Measurements from ENCODE around the gene LEP. TPM values are rescaled to one million over a fixed set of nuclear protein-coding genes. Genes with fewer than 3 reads are reported as not detected.

Gene LEP
- under 0.01 and 0.16 TPM in 2 replicates for total RNA-seq

DNA sequence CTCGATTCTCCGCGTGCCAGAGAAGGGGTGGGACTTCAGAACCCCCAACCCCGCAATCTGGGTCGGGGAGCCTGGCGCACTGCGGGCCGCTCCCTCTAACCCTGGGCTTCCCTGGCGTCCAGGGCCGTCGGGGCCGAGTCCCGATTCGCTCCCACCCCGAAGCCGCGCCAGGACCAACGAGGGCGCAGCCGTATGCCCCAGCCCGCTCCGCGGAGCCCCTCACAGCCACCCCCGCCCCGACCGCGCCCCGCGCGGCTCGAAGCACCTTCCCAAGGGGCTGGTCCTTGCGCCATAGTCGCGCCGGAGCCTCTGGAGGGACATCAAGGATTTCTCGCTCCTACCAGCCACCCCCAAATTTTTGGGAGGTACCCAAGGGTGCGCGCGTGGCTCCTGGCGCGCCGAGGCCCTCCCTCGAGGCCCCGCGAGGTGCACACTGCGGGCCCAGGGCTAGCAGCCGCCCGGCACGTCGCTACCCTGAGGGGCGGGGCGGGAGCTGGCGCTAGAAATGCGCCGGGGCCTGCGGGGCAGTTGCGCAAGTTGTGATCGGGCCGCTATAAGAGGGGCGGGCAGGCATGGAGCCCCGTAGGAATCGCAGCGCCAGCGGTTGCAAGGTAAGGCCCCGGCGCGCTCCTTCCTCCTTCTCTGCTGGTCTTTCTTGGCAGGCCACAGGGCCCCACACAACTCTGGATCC is at the start of gene LEP:
LEP (plus strand) TSS at position 583 of the 691 bp plus-strand sequence. CDS start 10,741 bp downstream, outside the sequence.

Other genes with a start within 250 kb of the LEP start
- under 0.01 and 0.72 TPM in 2 replicates for gene LRRC4, start 209.8 kb upstream of the LEP start, total RNA-seq
- 6.9 and 14.3 TPM in 2 replicates for gene RBM28, start 102.6 kb downstream of the LEP start, total RNA-seq
- gene PRRT4, start 120.4 kb downstream of the LEP start, total RNA-seq, result 1.8 TPM in 1 of 2 replicates, not detected in the other
- gene IMPDH1, start 168.7 kb downstream of the LEP start, total RNA-seq, result 79.1 and 96.0 TPM in 2 replicates
- 45.0 and 47.8 TPM in 2 replicates for gene HILPDA, start 214.6 kb downstream of the LEP start, total RNA-seq
- 18.2 and 20.9 TPM in 2 replicates for gene METTL2B, start 235.5 kb downstream of the LEP start, total RNA-seq

Data from cardiac atrium fibroblast (primary cell).